DOHH2 (cell line): Measurements from ENCODE around the gene NCAPD2.

Experiments used
- H3F3A ChIP-seq: fragments of 200-600 bp; sonication (generic), shearing (Covaris generic); 2 replicates; pipeline ENCODE4 v1.6.0; 2016; ENCODE audit warnings: antibody characterized with exemption, mild to moderate bottlenecking; ENCODE audit not compliant: control insufficient read depth, insufficient read depth
- H3K27ac ChIP-seq: fragments of 200-600 bp; sonication (generic); 2 replicates; pipeline ENCODE4 v1.5.1; 2014; ENCODE audit warnings: low read depth, mild to moderate bottlenecking, low read length, moderate library complexity
- H3K27me3 ChIP-seq: fragments of 200-600 bp; sonication (generic); 2 replicates; pipeline ENCODE4 v1.6.1; 2014; ENCODE audit warnings: mild to moderate bottlenecking, low read length, mixed read lengths; ENCODE audit not compliant: control insufficient read depth
- H3K36me3 ChIP-seq: fragments of 200-600 bp; sonication (generic); 2 replicates; pipeline ENCODE4 v1.6.1; 2014; ENCODE audit warnings: mild to moderate bottlenecking, low read length, moderate library complexity, mixed read lengths; ENCODE audit not compliant: control insufficient read depth
- H3K4me1 ChIP-seq: fragments of 200-600 bp; sonication (generic); 2 replicates; pipeline ENCODE4 v1.6.1; 2014; ENCODE audit warnings: mild to moderate bottlenecking, low read length, mixed read lengths; ENCODE audit not compliant: control insufficient read depth
- H3K4me2 ChIP-seq: fragments of 200-600 bp; sonication (generic); 2 replicates; pipeline ENCODE4 v1.6.0; 2014; ENCODE audit warnings: mild to moderate bottlenecking, low read length, moderate library complexity
- H3K4me3 ChIP-seq: fragments of 200-600 bp; sonication (generic); 2 replicates; pipeline ENCODE4 v1.5.1; 2014; ENCODE audit warnings: mild to moderate bottlenecking, low read length, mixed read lengths
- H3K79me2 ChIP-seq: fragments of 200-600 bp; sonication (generic); 2 replicates; pipeline ENCODE4 v1.6.1; 2014; ENCODE audit warnings: mild to moderate bottlenecking, low read length, mixed read lengths; ENCODE audit not compliant: control insufficient read depth
- H3K9me2 ChIP-seq: fragments of 200-600 bp; sonication (generic); replicated peaks from 2 replicates; pipeline ENCODE4 v1.6.1; 2014; ENCODE audit warnings: mild to moderate bottlenecking, low read length, mixed read lengths; ENCODE audit not compliant: control insufficient read depth
- H3K9me3 ChIP-seq: fragments of 200-600 bp; sonication (generic); 2 replicates; pipeline ENCODE4 v1.6.1; 2014; ENCODE audit warnings: antibody characterized with exemption, low read length, mixed read lengths; ENCODE audit not compliant: control insufficient read depth, insufficient read depth
- H4K20me1 ChIP-seq: fragments of 200-600 bp; sonication (generic); 2 replicates; pipeline ENCODE4 v1.6.0; 2014; ENCODE audit warnings: low read depth, mild to moderate bottlenecking, antibody characterized with exemption, low read length, moderate library complexity; ENCODE audit not compliant: control insufficient read depth, insufficient read depth
- EZH2phosphoT487 ChIP-seq: fragments of 200-600 bp; sonication (generic); IDR thresholded peaks from 2 replicates; pipeline ENCODE4 v1.6.1; 2017; ENCODE audit warnings: borderline replicate concordance, mild to moderate bottlenecking, antibody characterized with exemption, low read length, moderate library complexity, mixed read lengths
- TF ChIP-seq, protein P1 (sequence below): fragments of 200-600 bp; sonication (generic); IDR thresholded peaks from one replicate; pipeline ENCODE4 v1.5.1; 2014; ENCODE audit warnings: antibody characterized with exemption, mild to moderate bottlenecking, low read depth, low read length; ENCODE audit not compliant: poor library complexity, severe bottlenecking

NCAPD2 gene

GRCh38 chr12:6528539-6529235 is 34.8 kb downstream of the NCAPD2 start:
- Histone ChIP-seq H3K27me3 (no peaks in the 10 kb centered on the region), H3K36me3 (peaks cover 99% of the 10 kb centered on the region), H3K79me2 (peaks cover 25% of the 10 kb centered on the region), H3K27ac (no peak overlapping the region), H3K4me3 (no peak overlapping the region), H3F3A (peaks cover 33% of the 10 kb centered on the region), H3K9me2 (no peaks in the 10 kb centered on the region), H3K9me3 (no peaks in the 10 kb centered on the region), H3K4me2 (no peak overlapping the region), H3K4me1 (peaks cover 24% of the 10 kb centered on the region), H4K20me1 (no peaks in the 10 kb centered on the region)
- no peak for TF ChIP-seq EZH2phosphoT487
- TF ChIP-seq, protein P1, sequence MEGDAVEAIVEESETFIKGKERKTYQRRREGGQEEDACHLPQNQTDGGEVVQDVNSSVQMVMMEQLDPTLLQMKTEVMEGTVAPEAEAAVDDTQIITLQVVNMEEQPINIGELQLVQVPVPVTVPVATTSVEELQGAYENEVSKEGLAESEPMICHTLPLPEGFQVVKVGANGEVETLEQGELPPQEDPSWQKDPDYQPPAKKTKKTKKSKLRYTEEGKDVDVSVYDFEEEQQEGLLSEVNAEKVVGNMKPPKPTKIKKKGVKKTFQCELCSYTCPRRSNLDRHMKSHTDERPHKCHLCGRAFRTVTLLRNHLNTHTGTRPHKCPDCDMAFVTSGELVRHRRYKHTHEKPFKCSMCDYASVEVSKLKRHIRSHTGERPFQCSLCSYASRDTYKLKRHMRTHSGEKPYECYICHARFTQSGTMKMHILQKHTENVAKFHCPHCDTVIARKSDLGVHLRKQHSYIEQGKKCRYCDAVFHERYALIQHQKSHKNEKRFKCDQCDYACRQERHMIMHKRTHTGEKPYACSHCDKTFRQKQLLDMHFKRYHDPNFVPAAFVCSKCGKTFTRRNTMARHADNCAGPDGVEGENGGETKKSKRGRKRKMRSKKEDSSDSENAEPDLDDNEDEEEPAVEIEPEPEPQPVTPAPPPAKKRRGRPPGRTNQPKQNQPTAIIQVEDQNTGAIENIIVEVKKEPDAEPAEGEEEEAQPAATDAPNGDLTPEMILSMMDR = no peak

- Histone ChIP-seq H3K9me2 (no peaks in the 10 kb centered on the region), H3K4me3 (no peak overlapping the region), H3F3A (peaks cover 33% of the 10 kb centered on the region), H4K20me1 (no peaks in the 10 kb centered on the region), H3K36me3 (peaks cover 96% of the 10 kb centered on the region), H3K27ac (no peak overlapping the region), H3K9me3 (no peaks in the 10 kb centered on the region), H3K79me2 (peaks cover 28% of the 10 kb centered on the region), H3K4me2 (no peak overlapping the region), H3K4me1 (peaks cover 24% of the 10 kb centered on the region), H3K27me3 (no peaks in the 10 kb centered on the region)
- TF ChIP-seq, protein P1 = no peak
- no peak for TF ChIP-seq EZH2phosphoT487
These were observed 35.4 kb downstream of the NCAPD2 start for GRCh38 chr12:6529291-6529737.

GRCh38 chr12:6530576-6531260 is 36.8 kb downstream of the NCAPD2 start:
- peaks cover 26% of the 10 kb centered on the region for H3K4me1 ChIP-seq
- no peak overlapping the region for H3K27ac ChIP-seq
- H3K4me2 ChIP-seq = no peak overlapping the region
- peaks cover 46% of the 10 kb centered on the region for H3F3A ChIP-seq
- no peaks in the 10 kb centered on the region for H3K27me3 ChIP-seq
- TF ChIP-seq, protein P1 = no peak
- TF ChIP-seq EZH2phosphoT487 = no peak
- peaks cover 96% of the 10 kb centered on the region for H3K36me3 ChIP-seq
- no peak overlapping the region for H3K4me3 ChIP-seq
- no peaks in the 10 kb centered on the region for H3K9me2 ChIP-seq
- no peaks in the 10 kb centered on the region for H3K9me3 ChIP-seq
- peaks cover 5% of the 10 kb centered on the region for H4K20me1 ChIP-seq
- H3K79me2 ChIP-seq = peaks cover 42% of the 10 kb centered on the region
